ENCODE results near the gene ZBTB46. TPM values are rescaled to one million over a fixed set of nuclear protein-coding genes. Genes with fewer than 3 reads are reported as not detected.

The ZBTB46 gene
- total and polyA plus RNA-seq, 10 of the 15 experiments (the other 5 are each of a cell fraction or from before 2014, with no cell fraction given), result 0.15 to 0.92 (median 0.34) TPM

- FAIRE-seq, result no peak
Observed at GRCh38 chr20:63741676-63742380, 89.2 kb downstream of the ZBTB46 start.

GRCh38 chr20:63741354-63741675 is 89.7 kb downstream of the ZBTB46 start:
- WGBS (ENCODE audit: insufficient coverage, insufficient replicate concordance, low lambda C conversion rate, missing lambda C conversion rate), result 51% methylated on average over 3 of the region's 6 CpGs
- intact Hi-C loops (cut with micrococcal nuclease; ENCODE audit: unreplicated experiment), result no loop called here
- in situ Hi-C loops (cut with MboI), result no loop called here
- ChIA-PET CTCF (interaction anchor here (1.4 to 1.5 kb wide), 3 partner anchors 25 to 45 kb away, joined by 4 to 6 read pairs (median 5); no protein-coding TSS in a partner anchor), SMC1A (ENCODE audit: uncharacterized antibody, unreplicated experiment) (interaction anchor here (1.2 to 1.7 kb wide), 2 partner anchors 34 to 39 kb away, joined by 5 to 6 read pairs; partner anchors contain the start of genes ARFRP1 and ZGPAT), POLR2A (interaction anchor here (0.5 to 1.0 kb wide), 2 partner anchors 14 to 220 kb away, joined by 3 read pairs; no protein-coding TSS in a partner anchor), RAD21 (ENCODE audit: unreplicated experiment) (interaction anchor here (1.6 kb wide), 1 partner anchor 34 kb away, joined by 6 read pairs; the partner anchor contains the start of genes ARFRP1 and ZGPAT)
- no peak for DNase-seq (ENCODE audit: low read depth, low spot score)
- H2AFZ ChIP-seq (ENCODE audit: control insufficient read depth, low read depth, low read length), result no peak overlapping the region
- H3K27me3 ChIP-seq (replicated peaks in 1 of 2; ENCODE audit: control insufficient read depth in 2 of 2, insufficient read depth in 2 of 2, low read length in 1 of 2), result no peaks in the 10 kb centered on the region
- no peak overlapping the region for H3K4me3 ChIP-seq
- BruUV-seq (replicated peaks), result no TSS peak
- no peak for ATAC-seq
- no peaks in the 10 kb centered on the region for H3K9me3 ChIP-seq (replicated peaks; ENCODE audit: control insufficient read depth, insufficient read depth, low read length)
- H3K36me3 ChIP-seq (ENCODE audit: control insufficient read depth in 2 of 2, insufficient read depth in 2 of 2, low read length in 1 of 2), result peaks cover 0 to 4% of the 10 kb centered on the region in 2 experiments; a peak in 2 of 4 replicates
- H3K9ac ChIP-seq (ENCODE audit: control insufficient read depth, insufficient read depth, low read length), result peak overlapping the region; percentile 77; the same call in 1 of the 2 replicates
- peaks cover 17% of the 10 kb centered on the region for H3K79me2 ChIP-seq (ENCODE audit: control insufficient read depth, insufficient read depth, low read length)
- FAIRE-seq, result no peak
- H4K20me1 ChIP-seq (ENCODE audit: control insufficient read depth, insufficient read depth), result no peaks in the 10 kb centered on the region
- peak overlapping the region; percentile 90 for H3K4me2 ChIP-seq (ENCODE audit: control insufficient read depth, insufficient read depth)
- no peak for TF ChIP-seq EED (IDR thresholded peaks at IDR 0.05; ENCODE audit: low read depth)
- no peak for TF ChIP-seq SUPT20H (IDR thresholded peaks at IDR 0.05; ENCODE audit: borderline replicate concordance, control insufficient read depth, low read depth, low read length)
- no peak for TF ChIP-seq CUX1 (IDR thresholded peaks at IDR 0.05; ENCODE audit: insufficient replicate concordance, low read depth, low read length)
- no peak for TF ChIP-seq CBX5 (IDR thresholded peaks at IDR 0.05; ENCODE audit: low read depth)
- no peak for TF ChIP-seq WRNIP1 (IDR thresholded peaks at IDR 0.05; ENCODE audit: borderline replicate concordance, low read depth, low read length)
- no peak for TF ChIP-seq NFIC (IDR thresholded peaks at IDR 0.05; ENCODE audit: low read depth, low read length)
- TF ChIP-seq RFX5 (IDR thresholded peaks at IDR 0.05; ENCODE audit: low read depth, low read length), result no peak
- H3K27ac ChIP-seq (ENCODE audit: control insufficient read depth, insufficient read depth), result no peak overlapping the region
- peaks cover 27% of the 10 kb centered on the region for H3K4me1 ChIP-seq (ENCODE audit: control insufficient read depth, insufficient read depth, low read length)

More at GRCh38 chr20:63741676-63742380, 89.2 kb downstream of the ZBTB46 start:
- BruUV-seq (replicated peaks), result no TSS peak
- peaks cover 0 to 4% of the 10 kb centered on the region in 2 experiments; a peak in 2 of 4 replicates for H3K36me3 ChIP-seq (ENCODE audit: control insufficient read depth in 2 of 2, insufficient read depth in 2 of 2, low read length in 1 of 2)
- peaks cover 21% of the 10 kb centered on the region for H3K4me1 ChIP-seq (ENCODE audit: control insufficient read depth, insufficient read depth, low read length)
- in situ Hi-C loops (cut with MboI) (no loop called here), intact Hi-C loops (cut with micrococcal nuclease; ENCODE audit: unreplicated experiment) (no loop called here)
- WGBS (ENCODE audit: insufficient coverage, insufficient replicate concordance, low lambda C conversion rate, missing lambda C conversion rate), result 97% methylated on average over 21 of the region's 30 CpGs
- H3K27ac ChIP-seq (ENCODE audit: control insufficient read depth, insufficient read depth), result no peak overlapping the region
- CTCF ChIA-PET, result interaction anchor here (0.6 to 1.5 kb wide), 4 partner anchors 26 to 104 kb away, joined by 4 to 6 read pairs (median 4); no protein-coding TSS in a partner anchor
- no peak for TF ChIP-seq NFYA (IDR thresholded peaks at IDR 0.05; ENCODE audit: borderline replicate concordance, low read depth, low read length)
- peak; percentile 51 for TF ChIP-seq POLR2A (IDR thresholded peaks at IDR 0.05; ENCODE audit: low read depth, low read length)
- TF ChIP-seq YBX1 (IDR thresholded peaks at IDR 0.05), result no peak
- DNase-seq (ENCODE audit: low read depth, low spot score) (no peak), ATAC-seq (no peak)
- POLR2A ChIA-PET, result interaction anchor here (0.5 to 1.0 kb wide), 2 partner anchors 14 to 221 kb away, joined by 3 read pairs; no protein-coding TSS in a partner anchor
- H3K4me2 ChIP-seq (ENCODE audit: control insufficient read depth, insufficient read depth), result peak overlapping the region; percentile 90; the same call in 1 of the 2 replicates
- H3K9me3 ChIP-seq (replicated peaks; ENCODE audit: control insufficient read depth, insufficient read depth, low read length), result no peaks in the 10 kb centered on the region
- RAD21 ChIA-PET (ENCODE audit: unreplicated experiment), result interaction anchor here (1.6 kb wide), 1 partner anchor 34 kb away, joined by 6 read pairs; the partner anchor contains the start of genes ARFRP1 and ZGPAT
- no peaks in the 10 kb centered on the region for H4K20me1 ChIP-seq (ENCODE audit: control insufficient read depth, insufficient read depth)
- H3K9ac ChIP-seq (ENCODE audit: control insufficient read depth, insufficient read depth, low read length), result no peak overlapping the region
- H3K27me3 ChIP-seq (replicated peaks in 1 of 2; ENCODE audit: control insufficient read depth in 2 of 2, insufficient read depth in 2 of 2, low read length in 1 of 2), result no peaks in the 10 kb centered on the region
- SMC1A ChIA-PET (ENCODE audit: uncharacterized antibody, unreplicated experiment), result interaction anchor here (1.7 kb wide), 1 partner anchor 38 kb away, joined by 6 read pairs; no protein-coding TSS in a partner anchor
- H2AFZ ChIP-seq (ENCODE audit: control insufficient read depth, low read depth, low read length), result no peak overlapping the region
- no peak overlapping the region for H3K4me3 ChIP-seq
- H3K79me2 ChIP-seq (ENCODE audit: control insufficient read depth, insufficient read depth, low read length), result peaks cover 15% of the 10 kb centered on the region

Measured in GM12878 (cell line).